Ishikawa (cell line): ENCODE results near the gene CUBN.

Experiments
- CEBPB ChIP-seq: IDR thresholded peaks from 2 replicates; pipeline ENCODE4 v1.6.1; 2012
- EP300 ChIP-seq: IDR thresholded peaks from 2 replicates; pipeline ENCODE4 v1.6.1; 2012; ENCODE audit warnings: borderline replicate concordance
- MAX ChIP-seq: IDR thresholded peaks from 2 replicates; pipeline ENCODE4 v1.6.1; 2012
- RAD21 ChIP-seq: IDR thresholded peaks from 2 replicates; pipeline ENCODE4 v1.6.1; 2012; ENCODE audit warnings: low read depth
- REST ChIP-seq: IDR thresholded peaks from 2 replicates; pipeline ENCODE4 v1.6.1; 2012; ENCODE audit warnings: low read depth, mild to moderate bottlenecking
- TAF1 ChIP-seq: IDR thresholded peaks from 2 replicates; pipeline ENCODE4 v1.6.1; 2012; ENCODE audit warnings: low read depth, mild to moderate bottlenecking
- TCF12 ChIP-seq: IDR thresholded peaks from 2 replicates; pipeline ENCODE4 v1.6.1; 2012; ENCODE audit warnings: low read depth
- TEAD4 ChIP-seq: IDR thresholded peaks from 2 replicates; pipeline ENCODE4 v1.6.1; 2012
- YY1 ChIP-seq: IDR thresholded peaks from 2 replicates; pipeline ENCODE4 v1.6.1; 2012; ENCODE audit warnings: low read depth
- ZBTB7A ChIP-seq: IDR thresholded peaks from 2 replicates; pipeline ENCODE4 v1.6.1; 2012; ENCODE audit warnings: low read depth

GRCh38 chr10:16919121-16919982 is 210.3 kb downstream of the CUBN start:
- TF ChIP-seq REST (no peak), EP300 (no peak), RAD21 (no peak), ZBTB7A (no peak), CEBPB (no peak), YY1 (no peak), TEAD4 (no peak), MAX (no peak), TAF1 (no peak), TCF12 (no peak)
